HG03175 (cell line): Measurements from ENCODE around the gene ACAP1.

Experiments
- ATAC-seq: cut with Tn5 transposase; IDR thresholded peaks from one replicate; pipeline ENCODE4 v1.9.1; 2021; ENCODE audit warnings: mild to moderate bottlenecking, moderate library complexity; ENCODE audit not compliant: unreplicated experiment

ACAP1 gene

GRCh38 chr17:7309628-7310027, 26.7 kb upstream of the ACAP1 start:
- no peak for ATAC-seq

- ATAC-seq = no peak
Observed at GRCh38 chr17:7311110-7311705, 25.1 kb upstream of the ACAP1 start.

- ATAC-seq = no peak
Observed at GRCh38 chr17:7312432-7313087, 23.8 kb upstream of the ACAP1 start.

GRCh38 chr17:7313088-7313889, 23.0 kb upstream of the ACAP1 start:
- no peak for ATAC-seq

GRCh38 chr17:7313890-7314718, 22.2 kb upstream of the ACAP1 start:
- no peak for ATAC-seq

GRCh38 chr17:7314719-7315569, 21.4 kb upstream of the ACAP1 start, which contains the start of gene GPS2:
Gene GPS2 (minus strand): TSS chr17:7315360. CDS start chr17:7315052, 308 bp downstream.
- peak; percentile 80 for ATAC-seq

GRCh38 chr17:7315570-7316235, 20.6 kb upstream of the ACAP1 start:
- ATAC-seq = no peak

GRCh38 chr17:7317161-7317803, 19.0 kb upstream of the ACAP1 start:
- no peak for ATAC-seq

GRCh38 chr17:7318121-7318860, 18.0 kb upstream of the ACAP1 start:
- no peak for ATAC-seq

- ATAC-seq = no peak
Observed at GRCh38 chr17:7321466-7321865, 14.9 kb upstream of the ACAP1 start.

- ATAC-seq = no peak
Observed at GRCh38 chr17:7322520-7323194, 13.7 kb upstream of the ACAP1 start.

GRCh38 chr17:7323731-7324437, 12.4 kb upstream of the ACAP1 start:
- ATAC-seq = no peak

- ATAC-seq = no peak
Observed at GRCh38 chr17:7324438-7324779, 11.9 kb upstream of the ACAP1 start.

- no peak for ATAC-seq
Observed at GRCh38 chr17:7325031-7325528, 11.2 kb upstream of the ACAP1 start.

GRCh38 chr17:7326186-7326585, 10.1 kb upstream of the ACAP1 start:
- no peak for ATAC-seq

- ATAC-seq = no peak
Observed at GRCh38 chr17:7327056-7327455, 9.3 kb upstream of the ACAP1 start.

GRCh38 chr17:7327501-7327900, 8.8 kb upstream of the ACAP1 start:
- ATAC-seq = no peak
